Measurements from ENCODE around the gene FBXO30.

The FBXO30 gene

DNA sequence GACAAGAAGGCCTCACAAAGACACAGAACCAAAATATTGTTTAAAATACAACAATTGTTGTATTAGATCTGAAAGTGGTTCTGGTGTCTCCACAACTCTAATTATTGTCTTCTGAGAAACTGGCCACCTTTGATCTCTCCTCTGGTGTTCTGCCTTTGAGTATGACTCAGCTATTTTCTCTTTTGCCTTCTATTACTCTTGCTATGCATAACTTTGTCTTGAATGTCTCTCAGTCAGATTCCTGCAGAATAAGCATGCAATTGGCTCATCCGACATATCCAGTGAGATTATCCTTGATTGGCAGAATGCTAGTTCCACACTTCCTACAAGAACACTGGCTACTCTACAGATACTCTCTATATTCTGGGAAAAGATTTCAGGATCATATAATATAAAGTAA lies 65.0 kb downstream of the FBXO30 start:
- DNase-seq, result no peak

GRCh38 chr6:145745861-145746260 lies 68.7 kb downstream of the FBXO30 start:
- no peak for DNase-seq

DNA sequence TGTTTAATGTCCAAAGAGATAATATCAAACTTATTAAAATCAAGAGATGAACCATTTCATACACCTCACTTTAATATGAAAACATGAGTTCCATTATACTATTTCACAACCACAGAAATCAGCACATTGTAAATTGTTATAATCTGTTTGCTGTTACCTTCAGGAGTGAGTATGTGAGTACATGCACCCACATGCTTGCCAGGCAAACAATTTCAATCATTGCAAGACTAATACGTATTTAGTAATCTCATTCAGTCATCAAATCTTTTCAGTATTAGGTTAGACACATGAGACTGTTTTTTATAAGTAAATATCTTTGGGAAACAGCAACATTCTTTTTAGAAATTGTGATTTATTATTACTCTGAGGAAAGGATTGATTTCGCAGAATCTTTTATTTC lies 70.0 kb downstream of the FBXO30 start:
- no peak for DNase-seq
